Measurements from ENCODE around the gene TAF1C.
A peak's percentile ranks its signal among the peaks of the same experiment; 100 is the strongest.

Gene TAF1C

GRCh38 chr16:84159800-84160199, 27.1 kb downstream of the TAF1C start:
- DNase-seq (ENCODE audit: low read depth in 2 of 2) = no peak

- no peak for DNase-seq (ENCODE audit: low read depth in 2 of 2)
Observed at GRCh38 chr16:84159007-84159406, 27.9 kb downstream of the TAF1C start.

- no peak for DNase-seq (ENCODE audit: low read depth in 2 of 2)
Observed at GRCh38 chr16:84156342-84156784, 30.5 kb downstream of the TAF1C start.

GRCh38 chr16:84155771-84156170, 31.1 kb downstream of the TAF1C start:
- DNase-seq (ENCODE audit: low read depth in 2 of 2) = no peak

- no peak for DNase-seq (ENCODE audit: low read depth in 2 of 2)
Observed at GRCh38 chr16:84155226-84155625, 31.6 kb downstream of the TAF1C start.

GRCh38 chr16:84153660-84154214, 33.1 kb downstream of the TAF1C start:
- no peak for DNase-seq (ENCODE audit: low read depth in 2 of 2)

- DNase-seq (ENCODE audit: low read depth in 2 of 2) = no peak
Observed at GRCh38 chr16:84150926-84151325, 35.9 kb downstream of the TAF1C start.

GRCh38 chr16:84144859-84145639, 41.8 kb downstream of the TAF1C start, which contains the start of the genes DNAAF1 and HSDL1:
TSS of gene DNAAF1 (plus strand) at chr16:84145308. CDS start at chr16:84145441, 133 bp downstream.
TSS of gene HSDL1 (minus strand) at chr16:84145177. CDS start at chr16:84131321, 13,856 bp downstream.
- DNase-seq (ENCODE audit: low read depth in 2 of 2) = peak; percentile 94

- DNase-seq (ENCODE audit: low read depth in 2 of 2) = peak; percentile 15 to 22
Observed at GRCh38 chr16:84144209-84144858, 42.5 kb downstream of the TAF1C start.

- DNase-seq (ENCODE audit: low read depth in 2 of 2) = no peak
Observed at GRCh38 chr16:84143784-84144199, 43.1 kb downstream of the TAF1C start.

GRCh38 chr16:84143081-84143480, 43.8 kb downstream of the TAF1C start:
- DNase-seq (ENCODE audit: low read depth in 2 of 2) = no peak

- DNase-seq (ENCODE audit: low read depth in 2 of 2) = peak in 1 of 2 donors; percentile 4
Observed at GRCh38 chr16:84141143-84141670, 45.6 kb downstream of the TAF1C start.

GRCh38 chr16:84139628-84140258, 47.1 kb downstream of the TAF1C start:
- no peak for DNase-seq (ENCODE audit: low read depth in 2 of 2)

GRCh38 chr16:84138824-84139627, 47.8 kb downstream of the TAF1C start:
- DNase-seq (ENCODE audit: low read depth in 2 of 2) = no peak

GRCh38 chr16:84138500-84138823, 48.4 kb downstream of the TAF1C start:
- DNase-seq (ENCODE audit: low read depth in 2 of 2) = no peak

- no peak for DNase-seq (ENCODE audit: low read depth in 2 of 2)
Observed at GRCh38 chr16:84137769-84138357, 49.0 kb downstream of the TAF1C start.

GRCh38 chr16:84137287-84137686, 49.6 kb downstream of the TAF1C start:
- no peak for DNase-seq (ENCODE audit: low read depth in 2 of 2)

GRCh38 chr16:84136331-84137125, 50.3 kb downstream of the TAF1C start:
- DNase-seq (ENCODE audit: low read depth in 2 of 2) = no peak

GRCh38 chr16:84132527-84133285, 54.2 kb downstream of the TAF1C start:
- no peak for DNase-seq (ENCODE audit: low read depth in 2 of 2)

Measured in stimulated activated CD4-positive, alpha-beta T cell treated with anti-CD3 and anti-CD28 coated beads, Interleukin-1b, Interleukin-23, amount 100 ng/mL, for 4 hours (primary cell).